PFSK-1 (cell line): ENCODE data around the gene MYB.

ENCODE experiments used
- FOXP2 ChIP-seq: optimal IDR thresholded peaks from 2 replicates; pipeline ENCODE3; 2011; ENCODE audit warnings: borderline replicate concordance, control low read depth, inconsistent platforms; ENCODE audit not compliant: insufficient read depth; ENCODE audit errors: extremely low read length, extremely low read depth
- POLR2AphosphoS5 ChIP-seq: IDR thresholded peaks from 2 replicates; pipeline ENCODE4 v1.6.1; 2012; ENCODE audit warnings: low read depth, mild to moderate bottlenecking, control low read depth, low read length, moderate library complexity
- REST ChIP-seq, 2 experiments: IDR thresholded peaks; 2 replicates each; pipeline versions ENCODE4 v1.6.1 to v1.8.0; 2011 to 2012; ENCODE audit warnings: low read depth in 2 of 2, low read length in 2 of 2, control low read depth in 1 of 2, inconsistent platforms in 1 of 2, mild to moderate bottlenecking in 1 of 2, moderate library complexity in 1 of 2; ENCODE audit not compliant: insufficient read depth in 1 of 2
- SIN3A ChIP-seq: IDR thresholded peaks from 2 replicates; pipeline ENCODE4 v1.6.1; 2012; ENCODE audit warnings: mild to moderate bottlenecking, low read length, moderate library complexity, borderline replicate concordance; ENCODE audit not compliant: insufficient read depth
- TAF1 ChIP-seq: IDR thresholded peaks from 2 replicates; pipeline ENCODE4 v1.6.1; 2012; ENCODE audit warnings: low read length, control low read depth, borderline replicate concordance; ENCODE audit not compliant: insufficient read depth

Gene MYB

GRCh38 chr6:135162678-135163439, 18.2 kb upstream of the MYB start:
- TF ChIP-seq POLR2AphosphoS5 (no peak), TAF1 (no peak), REST (IDR thresholded peaks at IDR 0.05; ENCODE audit: insufficient read depth in 1 of 2, low read depth in 2 of 2, low read length in 2 of 2) (no peak), SIN3A (no peak), FOXP2 (no peak)

- no peak for TF ChIP-seq POLR2AphosphoS5
- TF ChIP-seq REST (IDR thresholded peaks at IDR 0.05; ENCODE audit: insufficient read depth in 1 of 2, low read depth in 2 of 2, low read length in 2 of 2), result no peak
- TF ChIP-seq FOXP2, result no peak
- TF ChIP-seq TAF1, result no peak
- no peak for TF ChIP-seq SIN3A
Measured at GRCh38 chr6:135163440-135163738, 17.7 kb upstream of the MYB start.

- TF ChIP-seq POLR2AphosphoS5 (no peak), FOXP2 (no peak), REST (IDR thresholded peaks at IDR 0.05; ENCODE audit: insufficient read depth in 1 of 2, low read depth in 2 of 2, low read length in 2 of 2) (no peak), SIN3A (no peak), TAF1 (no peak)
Measured at GRCh38 chr6:135165031-135165430, 16.1 kb upstream of the MYB start.

- TF ChIP-seq FOXP2, result no peak
- no peak for TF ChIP-seq REST (IDR thresholded peaks at IDR 0.05; ENCODE audit: insufficient read depth in 1 of 2, low read depth in 2 of 2, low read length in 2 of 2)
Measured at GRCh38 chr6:135166515-135166914, 14.6 kb upstream of the MYB start.

- TF ChIP-seq TAF1 (no peak), FOXP2 (no peak), POLR2AphosphoS5 (no peak), SIN3A (no peak), REST (IDR thresholded peaks at IDR 0.05; ENCODE audit: insufficient read depth in 1 of 2, low read depth in 2 of 2, low read length in 2 of 2) (no peak)
Measured at GRCh38 chr6:135167617-135168016, 13.5 kb upstream of the MYB start.
